T-helper 1 cell (primary cell): ENCODE data around the gene DUSP22.
"Not testable (repeated sequence)": the region's sequence is repeated elsewhere in the genome, so short reads cannot be mapped to it uniquely, and the experiment has no call there.

Source experiments
- DNase-seq, 5 donors: peaks; one replicate each; pipeline ENCODE4 v3.0.0-alpha.2; 2012 to 2020

Gene DUSP22

DNA sequence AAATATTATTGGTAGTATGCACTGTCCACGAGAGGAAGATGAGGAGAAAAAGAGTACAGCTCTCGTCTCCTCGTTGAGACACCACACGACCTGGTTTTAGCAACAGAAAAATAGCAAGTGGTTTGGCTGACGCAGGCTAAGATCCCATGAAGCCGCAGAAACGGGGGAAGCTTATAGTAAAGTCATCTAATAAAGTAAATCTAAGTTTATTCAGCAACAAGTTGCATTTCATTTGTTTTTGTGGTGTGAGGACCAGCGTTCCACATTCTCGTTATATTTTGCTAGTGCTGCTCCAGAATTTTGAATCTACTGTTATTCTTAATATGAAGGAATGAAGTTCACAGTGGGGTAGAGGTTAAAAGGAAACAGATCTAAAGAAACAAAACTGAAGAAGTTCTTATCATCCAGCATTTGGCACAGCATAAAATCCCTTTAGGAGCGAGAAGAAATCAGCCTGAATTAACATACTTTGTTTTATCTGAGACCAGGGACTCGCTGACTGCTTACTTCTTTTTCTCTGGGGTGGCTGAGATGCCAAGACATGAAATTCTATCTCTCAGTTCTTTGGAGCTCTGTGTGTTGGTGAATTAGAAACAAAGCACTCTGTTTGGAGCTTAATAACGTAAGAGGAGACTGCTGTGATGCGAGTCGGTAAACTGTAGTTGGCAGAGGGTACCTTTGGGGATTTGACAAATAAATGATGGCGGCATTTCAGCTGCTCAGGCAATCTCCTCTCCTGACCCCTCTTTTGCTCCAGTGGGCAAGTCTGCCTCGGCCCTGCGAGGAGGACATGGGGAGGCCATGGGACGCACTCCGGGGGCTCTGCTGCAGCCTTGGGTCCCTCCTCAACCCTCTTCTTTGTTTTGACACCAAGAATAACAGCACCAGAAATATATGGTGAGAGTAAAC lies 74.4 kb downstream of the DUSP22 start:
- DNase-seq = no peak

DNA sequence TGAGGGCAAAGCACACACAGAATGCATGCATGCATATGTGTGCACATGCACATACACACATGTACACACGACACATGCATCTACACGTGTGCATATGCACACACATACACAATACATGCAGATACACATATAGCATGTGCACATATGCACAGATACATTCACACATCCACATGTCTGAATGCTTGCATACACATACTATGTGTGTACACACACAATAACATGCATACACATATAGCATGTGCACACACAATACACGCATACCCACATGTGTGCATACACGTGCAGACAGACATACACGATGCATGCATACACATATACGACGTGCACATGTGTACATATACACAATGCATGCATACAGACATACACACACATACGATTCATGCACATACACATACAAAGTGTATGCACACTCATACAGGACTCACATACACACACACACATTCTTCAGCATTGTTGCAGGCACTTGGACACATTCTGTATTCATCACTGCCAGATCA lies 75.1 kb downstream of the DUSP22 start:
- DNase-seq = no peak

DNA sequence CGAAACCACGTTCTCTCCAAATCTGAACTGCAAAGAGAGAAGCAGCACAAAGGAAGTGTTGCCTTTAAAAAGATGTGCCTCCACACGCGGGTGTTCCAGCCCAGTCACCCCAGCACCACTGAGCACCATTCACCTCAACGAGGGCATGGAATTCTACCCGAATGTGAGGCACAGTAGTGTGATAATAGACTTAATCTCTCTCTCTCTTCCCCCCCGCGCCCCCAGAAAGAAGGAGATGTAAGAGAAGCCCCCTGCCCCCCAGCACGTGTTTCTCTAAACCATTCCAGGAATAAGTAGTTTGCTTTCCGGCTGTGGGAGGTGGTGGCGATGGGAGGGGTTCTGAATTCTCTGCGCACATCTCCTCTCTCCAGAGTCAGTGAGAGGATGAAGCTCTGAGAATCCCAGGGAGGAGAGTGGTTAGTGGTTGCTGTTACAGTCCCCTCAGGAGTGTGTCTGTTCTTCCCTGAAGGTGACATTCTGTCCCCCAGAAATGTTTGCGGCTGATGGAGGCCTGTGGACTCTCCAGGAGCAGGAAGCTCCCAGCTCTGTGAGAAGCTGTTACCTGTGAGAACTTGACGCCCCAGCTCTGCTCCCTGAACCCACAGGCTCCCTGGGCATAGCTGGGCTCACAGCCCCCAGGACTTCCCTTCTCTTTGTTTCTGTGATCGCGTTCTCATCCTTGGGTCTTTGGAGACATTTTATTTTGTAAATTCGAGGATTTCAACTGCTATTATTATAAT lies 75.8 kb downstream of the DUSP22 start:
- no peak for DNase-seq

GRCh38 chr6:369559-370431 lies 77.5 kb downstream of the DUSP22 start:
- DNase-seq = no peak

GRCh38 chr6:370555-370954 lies 78.3 kb downstream of the DUSP22 start:
- DNase-seq = no peak

DNA sequence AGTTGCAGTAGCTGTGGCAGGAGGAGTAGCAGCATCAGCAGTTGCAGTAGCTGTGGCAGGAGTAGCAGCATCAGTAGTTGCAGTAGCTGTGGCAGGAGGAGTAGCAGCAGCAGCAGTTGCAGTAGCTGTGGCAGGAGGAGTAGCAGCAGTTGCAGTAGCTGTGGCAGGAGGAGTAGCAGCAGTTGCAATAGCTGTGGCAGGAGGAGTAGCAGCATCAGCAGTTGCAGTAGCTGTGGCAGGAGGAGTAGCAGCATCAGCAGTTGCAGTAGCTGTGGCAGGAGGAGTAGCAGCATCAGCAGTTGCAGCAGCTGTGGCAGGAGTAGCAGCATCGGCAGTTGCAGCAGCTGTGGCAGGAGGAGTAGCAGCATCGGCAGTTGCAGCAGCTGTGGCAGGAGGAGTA lies 79.6 kb downstream of the DUSP22 start:
- not testable (repeated sequence) for DNase-seq

GRCh38 chr6:372336-372911 lies 80.1 kb downstream of the DUSP22 start:
- DNase-seq = no peak

- DNase-seq = no peak
These were observed 80.7 kb downstream of the DUSP22 start for GRCh38 chr6:373031-373430.

- DNase-seq = no peak
These were observed 81.8 kb downstream of the DUSP22 start for GRCh38 chr6:373773-374724.

DNA sequence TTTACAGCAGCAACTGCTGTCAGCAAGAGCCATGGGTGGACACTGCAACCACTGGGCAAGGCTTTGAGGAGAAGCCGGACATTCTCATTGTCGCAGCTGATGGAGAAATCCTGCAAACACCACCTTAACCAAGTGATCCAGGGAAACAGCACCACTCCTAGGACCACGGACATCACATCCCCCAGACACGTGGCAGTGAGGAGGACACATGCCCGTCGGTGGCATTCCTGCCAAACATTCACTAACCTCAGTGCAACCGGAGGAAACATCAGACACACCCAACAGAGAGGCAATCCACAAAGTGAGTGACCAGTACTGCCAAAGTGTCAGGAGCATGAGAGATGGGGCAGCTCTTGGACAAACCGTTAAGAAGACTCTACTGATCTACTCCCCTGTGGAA lies 82.7 kb downstream of the DUSP22 start:
- no peak for DNase-seq

DNA sequence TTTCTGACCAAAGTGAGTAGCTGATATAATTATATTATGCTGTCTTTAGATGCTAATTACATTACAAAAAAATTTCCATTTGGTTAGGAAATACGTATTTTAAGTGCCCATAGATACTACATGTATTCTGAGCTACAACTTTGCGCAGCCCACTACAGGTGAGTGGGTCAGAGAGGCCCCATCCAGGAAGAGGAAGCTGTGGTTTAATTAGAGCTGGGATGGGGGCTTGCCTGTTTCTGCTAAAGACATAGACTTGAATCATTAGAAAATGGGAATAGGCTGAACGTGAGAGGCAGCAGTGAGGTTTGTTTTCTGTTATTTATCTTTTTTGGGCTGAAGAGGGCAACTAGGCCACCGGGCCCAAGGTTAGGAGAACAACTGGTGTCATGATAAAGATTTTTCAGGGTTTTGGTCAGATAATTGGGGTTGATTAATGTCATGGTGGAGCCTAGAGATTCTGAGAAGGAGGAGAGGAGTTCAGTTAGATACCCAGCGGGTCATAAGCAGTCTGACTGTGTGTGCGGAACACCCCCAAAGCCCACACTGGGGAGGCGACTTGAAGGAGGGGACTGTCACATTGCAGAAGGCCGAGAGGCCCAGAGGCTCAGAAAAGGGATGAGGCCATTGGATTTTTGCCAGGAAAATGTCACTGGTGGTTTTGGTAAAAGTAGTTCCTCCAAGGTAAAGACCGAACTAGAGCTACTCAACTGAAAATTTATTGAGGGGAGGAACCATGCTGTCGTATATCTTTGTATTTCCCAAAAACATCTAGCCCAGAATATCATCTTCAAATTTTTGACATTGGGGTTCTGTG lies 84.7 kb downstream of the DUSP22 start:
- no peak for DNase-seq

DNA sequence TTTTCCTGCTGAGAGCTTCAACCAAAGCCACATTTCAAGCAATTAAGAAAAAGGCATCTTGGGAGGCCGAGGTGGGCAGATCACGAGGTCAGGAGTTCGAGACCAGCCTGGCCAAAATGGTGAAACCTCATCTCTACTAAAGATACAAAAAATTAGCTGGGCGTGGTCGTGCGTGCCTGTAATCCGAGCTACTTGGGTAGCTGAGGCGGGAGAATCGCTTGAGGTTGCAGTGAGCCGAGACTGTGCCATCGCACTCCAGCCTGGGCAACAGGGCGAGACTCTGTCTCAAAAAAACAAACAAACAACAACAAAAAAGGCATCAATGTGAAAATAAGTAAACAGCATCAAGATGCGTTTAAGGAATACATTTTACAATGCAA lies 85.3 kb downstream of the DUSP22 start:
- not testable (repeated sequence) for DNase-seq

GRCh38 chr6:378090-378957 lies 86.0 kb downstream of the DUSP22 start:
- no peak for DNase-seq

DNA sequence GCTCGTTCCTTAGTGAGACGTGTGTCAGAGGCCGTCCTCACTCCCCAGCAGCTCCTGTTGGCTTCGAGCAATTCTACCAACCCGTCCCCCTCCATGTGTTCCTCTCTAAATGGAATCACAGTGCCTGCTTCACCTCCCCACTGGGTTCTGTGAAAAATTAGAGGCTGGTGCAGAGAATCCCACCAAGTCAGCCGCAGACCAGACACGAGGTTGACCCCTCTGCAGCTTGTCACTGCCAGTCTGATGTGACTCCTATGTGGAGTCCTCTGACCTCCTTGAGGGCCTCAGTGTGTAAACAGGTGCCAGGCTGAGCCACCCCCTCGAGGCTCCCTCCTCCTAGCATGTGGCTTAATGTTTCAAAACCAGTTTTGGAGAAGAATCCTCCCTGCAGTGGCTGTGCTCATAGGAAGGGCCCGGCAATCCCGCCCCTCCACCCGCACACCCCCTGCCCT lies 86.7 kb downstream of the DUSP22 start:
- no peak for DNase-seq

DNA sequence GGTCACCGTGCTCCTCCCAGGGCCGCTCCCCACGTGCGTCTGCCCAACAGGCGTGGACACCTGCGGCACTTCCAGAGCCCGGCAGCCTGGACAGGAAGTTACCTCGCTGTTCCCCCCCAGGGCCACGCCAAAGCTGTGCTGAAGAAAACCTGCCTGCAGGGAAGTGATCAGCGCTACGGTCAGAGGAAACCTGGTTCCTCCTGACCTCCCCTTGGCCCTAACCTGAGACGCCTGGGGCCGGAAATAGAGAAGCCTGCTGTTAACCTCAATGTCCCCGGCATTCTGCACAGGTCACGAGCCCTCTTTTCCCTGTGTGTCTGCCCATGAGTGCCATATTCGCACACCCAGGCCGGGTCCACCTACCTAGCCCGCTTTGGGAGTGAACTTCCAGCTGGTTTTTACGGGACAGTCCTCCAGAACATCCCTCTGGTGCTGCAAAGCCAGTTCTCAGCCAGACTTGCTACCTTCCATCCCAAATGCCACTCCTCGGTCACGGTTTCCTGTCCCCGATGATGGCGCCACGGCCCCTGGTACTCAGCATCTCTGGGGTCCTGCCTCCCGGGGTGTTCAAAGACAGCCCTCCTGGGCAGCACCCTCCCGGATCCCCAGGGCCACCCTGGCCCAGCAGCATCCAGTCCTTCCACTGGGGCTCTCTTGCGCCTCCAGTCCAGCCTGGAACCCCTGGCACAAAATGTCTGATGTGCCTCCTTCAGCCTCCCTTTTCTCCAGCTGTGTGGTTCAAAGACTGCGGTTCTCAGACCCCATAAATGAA lies 87.3 kb downstream of the DUSP22 start:
- DNase-seq = no peak

- no peak for DNase-seq
These were observed 88.2 kb downstream of the DUSP22 start for GRCh38 chr6:380234-381218.
